Panc1 (cell line): ENCODE results near the gene ZFHX3. TPM values are rescaled to one million over a fixed set of nuclear protein-coding genes. Genes with fewer than 3 reads are reported as not detected.

ENCODE experiments used
- ATAC-seq: fragments of 200-7000 bp; cut with Tn5 transposase; 2 replicates; pipeline ENCODE4 v1.9.1; 2020; ENCODE audit warnings: mild to moderate bottlenecking, moderate library complexity
- BruUV-seq: library from RNA; stranded (reverse); fragments of 400-500 nt; replicated peaks from 2 replicates; lab custom pipeline; 2021; lab: Mats Ljungman, UMichigan
- CTCF ChIA-PET: fragments of 300-600 bp; sonication (Branson Sonifier 250); formaldehyde crosslinking; loops from one replicate; lab custom pipeline; 2022; ENCODE audit warnings: antibody characterized with exemption; lab: Charles Lee
- POLR2A ChIA-PET: fragments of 300-600 bp; sonication (Branson Sonifier 250); formaldehyde crosslinking; loops from one replicate; lab custom pipeline; 2022; ENCODE audit warnings: antibody characterized with exemption; lab: Charles Lee
- DNase-seq: peaks from one replicate; pipeline ENCODE4 v3.0.0-alpha.2; 2010; ENCODE audit warnings: low read depth, low spot score
- H3K27ac ChIP-seq: 2 replicates; pipeline ENCODE4 v1.5.1; 2011; ENCODE audit warnings: mild to moderate bottlenecking, low read length, inconsistent platforms
- H3K27me3 ChIP-seq: fragments of 200-500 bp; sonication (Bioruptor generic); 2 replicates; pipeline ENCODE4 v1.6.0; 2014; ENCODE audit warnings: low read length, inconsistent platforms; ENCODE audit not compliant: control insufficient read depth, insufficient read depth
- H3K36me3 ChIP-seq: fragments of 200-500 bp; sonication (Bioruptor generic); 2 replicates; pipeline ENCODE4 v1.5.1; 2014; ENCODE audit warnings: inconsistent platforms, mild to moderate bottlenecking, low read length, moderate library complexity; ENCODE audit not compliant: control insufficient read depth, insufficient read depth
- H3K4me1 ChIP-seq: 2 replicates; pipeline ENCODE4 v1.5.1; 2011; ENCODE audit warnings: inconsistent platforms, mild to moderate bottlenecking, low read length, moderate library complexity; ENCODE audit not compliant: control insufficient read depth, insufficient read depth
- H3K4me3 ChIP-seq, 2 experiments: 2 replicates each; pipeline ENCODE4 v1.5.1; 2011 to 2012; ENCODE audit warnings: low read depth in 2 of 2, low read length in 2 of 2, mild to moderate bottlenecking in 2 of 2, inconsistent platforms in 1 of 2, moderate library complexity in 1 of 2
- H3K9me3 ChIP-seq: fragments of 200-500 bp; sonication (Bioruptor generic); 2 replicates; pipeline ENCODE4 v1.5.1; 2014; ENCODE audit warnings: low read depth, mild to moderate bottlenecking, inconsistent platforms, low read length, moderate library complexity; ENCODE audit not compliant: control insufficient read depth, insufficient read depth
- POLR2AphosphoS5 ChIP-seq: IDR thresholded peaks from 2 replicates; pipeline ENCODE4 v1.6.1; 2012; ENCODE audit warnings: mild to moderate bottlenecking, low read depth, low read length, moderate library complexity
- REST ChIP-seq, 2 experiments: IDR thresholded peaks; 2 replicates each; pipeline ENCODE4 v1.6.1; 2011 to 2012; ENCODE audit warnings: low read depth in 2 of 2, control low read depth in 1 of 2, low read length in 1 of 2, mild to moderate bottlenecking in 1 of 2, moderate library complexity in 1 of 2; ENCODE audit not compliant: insufficient read depth in 1 of 2
- SIN3A ChIP-seq: IDR thresholded peaks from 2 replicates; pipeline ENCODE4 v1.6.1; 2012; ENCODE audit warnings: low read depth, mild to moderate bottlenecking, low read length, moderate library complexity, borderline replicate concordance; ENCODE audit not compliant: insufficient read depth
- TCF7L2 ChIP-seq: IDR thresholded peaks from 2 replicates; pipeline ENCODE4 v1.6.1; 2011; ENCODE audit warnings: mild to moderate bottlenecking, low read depth, low read length, inconsistent platforms
- in situ Hi-C: cut with HindIII; loops from 2 replicates; pipeline ENCODE4 v1.10.0; 2016; ENCODE audit warnings: low sequenced_read_pairs, low pct_unique_long_range_greater_than_20kb
- intact Hi-C: fragments of 100-400 bp; cut with micrococcal nuclease; formaldehyde crosslinking; loops from one replicate; pipeline ENCODE4 v1.10.0; 2022; ENCODE audit not compliant: unreplicated experiment
- total RNA-seq: library from RNA; stranded (reverse); gene quantifications from one replicate; pipeline ENCODE4 v1.2.1, GENCODE V29; 2021; ENCODE audit not compliant: unreplicated experiment
- TF ChIP-seq, protein P1 (sequence below): fragments of 450-650 bp; IDR thresholded peaks from 2 replicates; pipeline ENCODE4 v1.5.1; 2017; ENCODE audit warnings: mild to moderate bottlenecking

Gene ZFHX3
- total RNA-seq, 1 experiment from 2014 or later: 7.1 TPM

GRCh38 chr16:73028721-73029361 lies 19.1 kb downstream of the ZFHX3 start:
- no peak for DNase-seq
- ChIA-PET POLR2A (no interaction called here), CTCF (no interaction called here)
- no TSS peak for BruUV-seq
- intact Hi-C loops (no loop called here), in situ Hi-C loops (no loop called here)
- no peaks in the 10 kb centered on the region for H3K27me3 ChIP-seq
- H3K4me3 ChIP-seq: no peak overlapping the region
- ATAC-seq: no peak
- peaks cover 25% of the 10 kb centered on the region for H3K4me1 ChIP-seq
- TF ChIP-seq, protein P1, sequence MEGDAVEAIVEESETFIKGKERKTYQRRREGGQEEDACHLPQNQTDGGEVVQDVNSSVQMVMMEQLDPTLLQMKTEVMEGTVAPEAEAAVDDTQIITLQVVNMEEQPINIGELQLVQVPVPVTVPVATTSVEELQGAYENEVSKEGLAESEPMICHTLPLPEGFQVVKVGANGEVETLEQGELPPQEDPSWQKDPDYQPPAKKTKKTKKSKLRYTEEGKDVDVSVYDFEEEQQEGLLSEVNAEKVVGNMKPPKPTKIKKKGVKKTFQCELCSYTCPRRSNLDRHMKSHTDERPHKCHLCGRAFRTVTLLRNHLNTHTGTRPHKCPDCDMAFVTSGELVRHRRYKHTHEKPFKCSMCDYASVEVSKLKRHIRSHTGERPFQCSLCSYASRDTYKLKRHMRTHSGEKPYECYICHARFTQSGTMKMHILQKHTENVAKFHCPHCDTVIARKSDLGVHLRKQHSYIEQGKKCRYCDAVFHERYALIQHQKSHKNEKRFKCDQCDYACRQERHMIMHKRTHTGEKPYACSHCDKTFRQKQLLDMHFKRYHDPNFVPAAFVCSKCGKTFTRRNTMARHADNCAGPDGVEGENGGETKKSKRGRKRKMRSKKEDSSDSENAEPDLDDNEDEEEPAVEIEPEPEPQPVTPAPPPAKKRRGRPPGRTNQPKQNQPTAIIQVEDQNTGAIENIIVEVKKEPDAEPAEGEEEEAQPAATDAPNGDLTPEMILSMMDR: no peak
- no peak for TF ChIP-seq POLR2AphosphoS5
- no peak for TF ChIP-seq REST (IDR thresholded peaks at IDR 0.05; ENCODE audit: insufficient read depth in 1 of 2, low read depth in 2 of 2, low read length in 1 of 2)
- TF ChIP-seq SIN3A: no peak
- TF ChIP-seq TCF7L2: no peak
- H3K9me3 ChIP-seq: no peaks in the 10 kb centered on the region
- no peak overlapping the region for H3K27ac ChIP-seq
- H3K36me3 ChIP-seq: no peaks in the 10 kb centered on the region

- CTCF ChIA-PET: no interaction called here
- Histone ChIP-seq H3K4me1 (peaks cover 21% of the 10 kb centered on the region), H3K27me3 (no peaks in the 10 kb centered on the region), H3K27ac (no peak overlapping the region), H3K9me3 (no peaks in the 10 kb centered on the region), H3K4me3 (no peak overlapping the region), H3K36me3 (no peaks in the 10 kb centered on the region)
- intact Hi-C loops: no loop called here
- POLR2A ChIA-PET: no interaction called here
- TF ChIP-seq, protein P1: no peak
- TF ChIP-seq REST (IDR thresholded peaks at IDR 0.05; ENCODE audit: insufficient read depth in 1 of 2, low read depth in 2 of 2, low read length in 1 of 2) (no peak), SIN3A (no peak), TCF7L2 (no peak)
- ATAC-seq: no peak
- in situ Hi-C loops: no loop called here
- BruUV-seq: no TSS peak
- no peak for DNase-seq
Measured at GRCh38 chr16:73028263-73028662, 19.7 kb downstream of the ZFHX3 start.
